GF-D8 (cell line): Measurements from ENCODE around the gene CDCP2.
"Not testable (repeated sequence)": the region's sequence is repeated elsewhere in the genome, so short reads cannot be mapped to it uniquely, and the experiment has no call there.

ENCODE experiments used
- DNase-seq: peaks from one replicate; lab custom pipeline; 2025; lab: John Stamatoyannopoulos, UW

CDCP2 gene

DNA sequence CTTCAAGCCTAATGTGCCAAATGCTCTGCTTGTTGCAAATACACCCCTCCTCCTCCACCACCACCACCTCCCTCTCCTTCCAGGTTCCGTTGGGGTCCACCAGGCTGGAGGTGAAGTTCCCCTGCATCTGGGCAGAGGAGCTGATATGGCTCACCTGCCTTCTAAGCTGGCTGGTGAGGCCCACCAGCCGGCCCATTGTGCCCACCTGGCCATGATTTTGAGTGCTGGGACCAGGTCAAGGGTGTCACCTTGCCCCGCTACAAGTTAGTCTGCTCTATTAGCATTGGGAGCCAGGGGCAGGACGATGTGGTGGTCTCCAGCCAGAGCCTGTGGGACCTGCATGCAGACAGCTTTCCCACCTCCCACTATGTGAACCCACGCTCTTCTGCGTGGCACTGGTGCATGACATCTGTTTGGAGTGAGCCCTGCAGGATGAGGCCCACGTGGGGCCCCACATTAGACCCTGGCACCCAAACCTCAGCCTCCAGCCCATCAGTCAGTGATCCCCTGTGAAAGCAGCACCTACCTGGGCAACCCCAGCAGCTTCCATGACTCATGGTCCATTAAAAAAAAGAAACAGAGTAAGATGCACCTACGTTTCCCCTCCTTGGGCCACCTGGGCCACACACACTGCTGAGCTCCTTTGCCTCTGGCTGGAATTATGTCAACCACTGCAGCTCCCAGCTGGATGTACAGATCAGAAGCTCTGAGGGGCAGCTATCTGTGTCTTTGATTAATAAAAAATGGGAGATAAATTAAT, 15.6 kb upstream of the CDCP2 start:
- no peak for DNase-seq

DNA sequence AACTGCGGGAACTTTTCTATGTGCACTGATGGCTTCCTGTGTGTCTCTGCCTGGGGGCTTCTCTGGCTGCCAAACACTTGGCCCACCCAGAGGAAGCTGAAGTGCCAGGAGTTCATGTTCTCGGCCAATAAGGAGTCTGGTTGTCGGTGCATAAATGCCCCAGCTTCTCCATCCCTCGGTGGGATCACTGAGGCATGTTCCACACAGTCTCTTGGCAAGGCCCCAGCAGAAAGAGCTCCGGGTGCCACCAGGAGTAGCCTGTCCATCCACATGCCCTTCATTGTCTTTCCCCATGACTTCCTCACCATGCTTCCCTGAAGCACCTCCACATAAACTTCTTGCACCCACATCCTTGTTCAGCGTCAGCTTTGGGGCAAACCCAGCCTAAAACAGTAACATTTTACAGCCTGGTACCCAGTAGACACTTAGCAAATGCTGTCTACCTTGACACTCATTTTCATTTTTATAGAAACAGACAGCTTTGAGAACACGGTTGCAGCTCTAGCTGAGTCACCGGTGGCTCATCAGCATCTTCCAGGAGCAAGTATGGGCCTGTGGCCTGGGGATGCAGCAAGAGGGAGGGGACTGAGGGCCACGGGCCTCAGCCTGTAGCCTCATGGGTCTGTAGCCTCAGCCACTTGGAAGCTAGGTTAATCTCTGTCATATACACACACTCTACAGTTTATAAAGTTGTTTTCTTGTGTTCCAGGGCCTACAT, 14.8 kb upstream of the CDCP2 start:
- DNase-seq, result no peak

DNA sequence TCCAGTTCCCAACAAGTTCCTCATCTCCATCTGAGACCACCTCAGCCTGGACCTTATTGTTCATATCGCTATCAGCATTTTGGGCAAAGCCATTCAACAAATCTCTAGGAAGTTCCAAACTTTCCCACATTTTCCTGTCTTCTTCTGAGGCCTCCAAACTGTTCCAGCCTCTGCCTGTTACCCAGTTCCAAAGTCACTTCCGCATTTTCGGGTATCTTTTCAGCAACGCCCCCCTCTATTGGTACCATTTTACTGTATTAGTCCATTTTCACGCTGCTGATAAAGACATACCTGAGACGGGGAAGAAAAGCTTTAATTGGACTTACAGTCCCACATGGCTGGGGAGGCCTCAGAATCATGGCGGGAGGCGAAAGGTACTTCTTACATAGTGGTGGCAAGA, 13.6 kb upstream of the CDCP2 start:
- DNase-seq, result not testable (repeated sequence)

DNA sequence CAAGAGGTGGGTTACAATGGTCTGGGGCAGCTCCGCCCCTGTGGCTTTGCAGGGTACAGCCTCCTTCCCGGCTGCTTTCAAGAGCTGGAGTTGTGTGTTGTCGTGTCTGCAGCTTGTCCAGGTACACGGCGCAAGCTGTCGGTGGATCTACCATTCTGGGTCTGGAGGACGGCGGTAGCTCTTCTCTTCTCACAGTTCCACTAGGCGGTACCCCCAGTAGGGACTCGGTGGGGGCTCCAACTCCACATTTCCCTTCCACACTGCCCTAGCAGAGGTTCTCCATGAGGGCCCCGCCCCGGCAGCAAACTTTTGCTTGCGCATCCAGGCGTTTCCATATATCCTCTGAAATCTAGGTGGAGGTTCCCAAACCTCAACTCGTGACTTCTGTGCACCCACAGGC, 12.3 kb upstream of the CDCP2 start:
- DNase-seq, result no peak

DNA sequence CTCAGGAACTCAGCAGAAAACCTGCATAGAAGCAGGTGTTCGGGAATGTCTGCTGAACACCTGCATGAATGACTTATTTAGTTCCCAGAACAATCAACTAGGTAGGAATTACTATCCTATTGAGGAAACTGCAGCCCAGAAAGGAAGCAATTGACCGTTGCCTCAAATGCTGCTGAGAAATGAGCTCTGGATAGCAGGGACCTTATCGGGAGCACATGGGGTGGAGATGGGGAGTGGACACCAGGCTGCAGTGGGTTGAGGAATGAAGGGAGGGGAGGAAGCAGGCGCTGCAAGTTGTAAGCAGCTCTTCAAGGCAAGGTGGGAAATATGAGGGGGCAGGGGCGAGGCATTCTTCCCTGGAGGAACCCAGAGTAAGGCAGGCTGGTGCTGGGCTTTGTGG, 10.8 kb upstream of the CDCP2 start:
- no peak for DNase-seq

DNA sequence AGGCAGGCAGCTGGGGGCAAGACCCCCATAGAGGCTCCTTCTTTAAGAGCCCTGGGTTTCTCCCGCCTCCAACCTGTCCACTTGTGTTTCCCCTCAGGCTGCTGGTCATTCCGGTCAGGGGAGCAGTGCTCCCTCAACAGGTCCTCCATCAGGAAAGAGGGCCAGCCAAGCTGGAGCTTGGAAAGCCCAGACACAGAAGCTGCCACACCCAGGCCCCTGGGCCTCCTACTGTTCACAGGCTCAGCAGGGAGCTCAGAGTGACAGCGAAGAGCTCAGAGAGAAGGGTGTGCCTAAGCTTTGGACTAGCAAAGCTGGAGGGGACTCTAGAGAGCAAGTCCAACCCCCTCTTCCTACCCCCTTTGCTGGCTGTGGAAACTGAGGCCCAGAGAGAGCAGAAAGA, 10.3 kb upstream of the CDCP2 start:
- DNase-seq, result no peak

DNA sequence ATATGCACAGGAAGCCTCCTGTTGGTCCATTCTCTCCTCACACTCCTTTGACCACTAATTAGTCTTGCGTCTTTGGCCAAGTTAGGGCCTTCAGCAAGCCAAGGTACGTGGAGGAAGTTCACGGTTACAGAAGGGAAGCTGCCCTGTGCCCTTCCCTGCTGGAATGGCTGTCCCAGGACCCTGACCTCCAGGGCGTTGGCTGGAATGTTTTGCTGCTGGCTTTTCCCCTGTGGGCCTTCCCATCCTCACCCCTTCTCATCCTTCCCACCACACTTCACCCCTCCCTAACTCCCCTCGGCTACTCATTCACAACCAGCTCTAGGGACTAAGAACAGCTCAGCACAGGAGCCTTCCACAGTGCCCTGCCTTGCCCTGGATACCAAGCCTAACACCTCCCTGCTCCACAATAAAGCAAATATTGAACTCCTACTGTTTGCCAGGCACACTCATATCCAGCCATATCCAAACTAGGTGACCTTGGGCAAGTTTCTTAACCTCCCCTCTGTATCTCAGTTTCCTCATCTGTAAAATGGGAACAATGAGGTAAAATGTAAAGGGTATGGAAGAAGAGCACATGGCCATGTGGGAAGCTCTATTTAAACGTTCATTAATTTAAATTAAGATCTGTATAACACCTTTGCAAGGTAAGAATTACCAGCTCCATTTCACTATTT, 8.8 kb upstream of the CDCP2 start:
- no peak for DNase-seq

DNA sequence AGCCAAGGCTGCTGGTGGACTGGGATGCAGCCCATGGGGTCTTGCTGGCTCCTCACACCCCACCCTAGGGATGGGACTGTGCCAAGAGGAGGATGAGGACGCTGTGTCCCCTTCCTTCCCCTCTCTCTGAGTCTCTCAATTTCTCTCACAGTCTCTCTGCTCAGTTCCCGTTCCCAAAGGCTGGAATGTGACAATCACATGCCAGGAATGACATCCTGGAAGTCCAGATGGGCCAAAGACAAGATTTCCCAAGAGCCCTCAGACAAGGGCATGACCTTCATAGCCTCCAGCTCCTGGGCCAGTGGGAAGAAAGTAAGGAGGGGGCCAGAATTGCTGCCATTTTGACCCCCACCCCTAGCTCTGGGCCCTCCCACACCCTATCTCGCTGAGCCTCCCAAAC, 7.6 kb upstream of the CDCP2 start:
- DNase-seq, result no peak

DNA sequence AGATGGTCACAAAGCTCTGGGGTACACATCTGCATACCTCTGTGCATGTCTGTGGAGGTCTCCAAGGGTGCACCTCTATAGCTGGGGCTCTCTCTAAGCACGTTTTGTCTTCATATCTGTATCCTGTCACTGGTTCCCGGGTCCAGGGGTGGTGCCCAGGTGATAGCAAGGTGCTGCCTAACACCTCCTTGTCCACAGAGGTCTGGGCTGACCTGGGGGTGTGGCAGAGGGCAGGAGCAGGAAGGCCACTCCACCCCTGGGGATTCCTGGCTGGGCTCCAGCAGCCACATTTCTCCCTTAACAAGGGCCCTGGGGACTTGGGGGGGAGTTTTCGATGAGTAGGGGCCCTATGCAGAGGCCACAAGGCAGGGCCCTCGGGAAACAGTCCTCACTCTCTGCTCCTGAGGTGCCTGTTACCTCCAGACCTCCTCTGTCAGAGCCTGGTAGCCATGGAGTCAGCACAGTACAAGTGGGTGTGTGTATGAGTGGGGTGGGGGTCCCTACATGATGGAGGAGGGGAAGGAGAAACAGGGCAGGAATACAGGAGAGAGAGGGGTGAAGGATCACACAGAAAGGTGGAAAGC, 7.0 kb upstream of the CDCP2 start:
- no peak for DNase-seq

DNA sequence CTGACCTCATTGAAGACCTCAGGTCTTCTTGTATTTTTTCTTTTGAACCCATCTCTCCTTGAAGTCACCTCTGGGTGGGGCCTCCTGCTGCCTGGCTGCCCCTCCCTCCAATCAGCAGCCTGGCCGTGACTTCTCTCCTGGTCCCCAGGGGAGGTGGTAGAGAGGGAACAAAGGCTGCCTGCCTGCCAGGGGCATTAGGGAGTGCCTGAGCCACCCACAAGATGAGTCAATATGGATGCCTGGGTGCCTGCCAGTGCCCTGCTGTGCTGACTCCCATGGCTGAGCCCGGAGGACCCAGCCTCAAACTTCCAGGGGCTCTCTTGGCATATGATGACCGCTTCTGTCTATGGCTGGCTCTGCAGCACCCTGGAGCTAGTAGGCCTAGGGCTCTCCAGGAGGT, 5.3 kb upstream of the CDCP2 start:
- DNase-seq, result no peak

DNA sequence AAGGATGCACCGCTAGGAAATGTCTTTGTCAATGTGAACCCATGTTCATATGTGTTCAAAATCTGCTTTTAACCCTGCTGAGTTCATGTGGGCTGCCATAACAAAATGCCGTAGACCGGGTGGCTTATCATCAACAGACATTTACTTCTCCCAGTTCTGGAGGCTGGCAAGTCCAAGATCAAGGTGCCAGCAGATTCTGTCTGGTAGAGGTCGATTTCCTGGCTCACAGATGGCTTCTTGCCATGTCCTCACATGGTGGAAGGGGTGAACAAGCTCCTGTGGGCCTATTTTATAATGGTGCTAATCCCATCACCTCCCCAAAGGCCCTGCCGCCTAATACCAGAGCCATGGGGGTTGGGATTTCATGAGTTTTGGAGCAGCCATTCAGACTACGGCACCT, 4.6 kb upstream of the CDCP2 start:
- DNase-seq, result no peak

DNA sequence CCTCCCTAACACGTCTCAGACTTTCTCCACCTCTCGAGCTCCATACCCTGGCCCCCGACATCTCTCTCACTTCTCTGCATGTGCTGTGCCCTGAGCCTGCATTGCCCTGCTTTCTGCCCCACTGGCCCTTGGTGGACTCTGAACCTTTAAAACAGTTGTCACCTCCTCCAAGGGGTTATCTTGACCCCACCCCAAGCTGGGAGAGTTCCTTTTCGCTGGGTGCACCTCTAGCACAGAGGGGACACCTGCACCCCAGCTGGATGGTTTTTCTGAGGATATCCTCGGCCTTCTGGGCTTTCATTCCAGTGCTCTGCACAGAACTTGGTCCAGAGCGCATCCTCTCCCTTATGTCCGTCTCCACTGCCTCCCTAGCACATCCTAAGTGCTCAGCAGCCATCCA, 4.2 kb upstream of the CDCP2 start:
- no peak for DNase-seq

DNA sequence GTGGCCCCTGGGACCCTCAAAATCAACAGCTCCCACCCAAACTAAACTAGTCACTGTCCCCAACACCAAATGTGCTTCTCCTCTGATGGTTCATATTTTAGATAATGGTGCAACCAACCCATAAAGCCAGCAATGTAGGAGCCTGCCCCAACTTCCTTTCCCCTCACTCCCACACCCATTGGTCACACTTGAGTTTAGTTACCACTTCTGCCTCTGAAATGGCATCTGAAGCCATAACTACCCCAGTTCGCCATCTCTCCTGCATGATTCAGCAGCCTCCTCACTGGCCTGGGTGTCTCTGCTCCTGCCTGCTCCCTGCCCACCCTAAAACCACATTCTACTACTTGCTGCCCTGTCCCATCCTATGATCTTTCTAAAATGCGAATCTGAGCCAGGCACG, 3.4 kb upstream of the CDCP2 start:
- no peak for DNase-seq

DNA sequence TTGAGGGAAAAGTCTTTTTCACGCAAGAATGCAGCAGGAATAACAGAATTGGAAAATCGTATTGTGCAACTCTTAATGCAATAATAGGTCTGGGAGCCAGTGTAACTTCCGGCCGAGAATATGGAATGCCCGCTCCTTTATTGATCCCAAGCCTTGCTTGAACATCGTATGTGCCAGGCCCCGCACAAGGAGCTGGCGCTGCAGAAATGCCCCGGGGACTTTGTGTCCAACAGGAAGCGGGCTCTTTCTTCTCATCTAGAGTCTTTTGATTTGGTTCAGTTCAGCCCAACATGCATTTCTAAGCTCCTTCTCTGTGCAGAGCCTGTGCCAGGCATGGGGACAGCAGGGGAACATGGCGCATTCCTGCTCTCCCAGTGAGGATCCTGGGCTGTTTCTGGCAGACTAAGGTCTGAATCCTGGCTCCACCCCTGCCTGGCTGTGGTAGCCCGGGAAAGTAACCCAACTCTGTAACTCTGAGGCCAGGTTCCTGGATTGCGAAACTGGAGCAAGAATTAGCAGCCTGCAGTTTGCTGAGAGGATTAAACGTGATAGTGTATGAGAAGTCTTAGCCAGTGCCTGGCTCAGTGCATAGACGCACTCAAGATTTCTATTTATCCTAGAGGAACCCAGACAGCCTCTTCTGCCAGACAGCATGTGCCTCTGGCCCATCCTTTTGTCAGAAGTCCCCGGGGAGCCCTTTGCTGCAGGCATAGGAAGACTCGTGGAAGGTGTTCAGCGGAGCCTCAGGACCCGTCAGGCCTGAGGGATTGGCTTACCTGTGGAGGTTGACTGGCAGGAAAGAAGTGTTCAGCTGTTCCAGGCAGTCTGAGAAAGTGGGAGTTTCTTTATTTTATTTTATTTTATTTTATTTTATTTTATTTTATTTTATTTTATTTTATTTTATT, 987 bp upstream of the CDCP2 start:
- DNase-seq, result no peak

DNA sequence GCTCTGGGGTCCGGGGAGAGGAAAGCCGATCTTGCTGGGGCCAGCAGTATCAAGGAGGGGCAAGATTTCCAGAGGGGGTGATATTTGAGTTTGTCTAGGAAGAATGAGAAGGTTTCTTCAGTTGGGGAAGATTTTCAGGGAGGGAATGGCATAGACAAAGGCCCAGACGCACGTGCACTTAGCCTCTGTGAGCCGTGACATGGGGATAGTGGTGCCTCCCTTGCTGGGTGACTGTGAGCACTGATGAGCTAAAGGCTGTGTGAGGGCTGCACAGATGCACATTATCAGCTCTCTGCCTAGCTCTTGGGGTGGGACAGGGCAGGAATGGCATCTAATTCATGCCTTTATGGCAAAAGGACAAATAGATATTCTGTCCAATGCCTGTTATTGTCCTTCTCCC, 1.8 kb downstream of the CDCP2 start:
- no peak for DNase-seq

DNA sequence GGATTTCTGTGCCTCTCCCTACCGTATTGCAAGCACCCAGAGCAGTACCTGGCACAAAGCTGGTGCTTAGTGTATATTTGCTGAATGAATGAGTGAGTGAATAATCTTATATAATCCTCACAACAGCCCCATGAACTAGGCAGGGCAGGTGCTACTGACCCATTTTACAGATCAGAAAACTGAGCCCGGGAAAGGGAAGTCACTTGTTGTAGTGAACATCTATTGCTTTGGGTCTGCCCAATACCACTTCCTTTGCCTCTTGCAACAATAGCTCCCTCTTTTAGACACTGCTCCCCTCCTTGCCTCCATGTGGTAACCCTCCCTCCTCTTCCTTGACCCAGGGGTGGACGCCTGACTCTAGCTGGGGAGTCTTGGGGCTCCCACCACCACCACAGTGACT, 3.1 kb downstream of the CDCP2 start:
- DNase-seq, result no peak

DNA sequence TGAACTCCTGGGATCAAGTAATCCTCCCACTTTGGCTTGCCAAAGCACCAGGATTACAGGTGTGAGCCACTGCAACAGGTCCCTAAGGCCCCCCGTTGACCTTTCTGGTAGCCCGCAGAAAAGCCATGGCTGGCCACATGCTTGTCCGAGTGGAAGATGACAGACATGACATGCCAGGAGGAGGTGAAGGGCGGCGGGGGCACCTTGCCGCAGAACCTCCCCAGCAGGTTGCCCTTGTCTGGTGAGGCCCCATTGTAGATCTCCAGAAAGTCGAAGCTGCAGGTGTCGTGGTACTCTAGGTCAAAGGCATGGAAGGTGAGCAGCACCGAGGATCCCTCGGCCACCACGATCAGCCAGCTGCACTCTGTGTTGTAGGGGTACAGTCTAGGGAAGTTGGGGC, 8.4 kb downstream of the CDCP2 start:
- DNase-seq, result no peak

DNA sequence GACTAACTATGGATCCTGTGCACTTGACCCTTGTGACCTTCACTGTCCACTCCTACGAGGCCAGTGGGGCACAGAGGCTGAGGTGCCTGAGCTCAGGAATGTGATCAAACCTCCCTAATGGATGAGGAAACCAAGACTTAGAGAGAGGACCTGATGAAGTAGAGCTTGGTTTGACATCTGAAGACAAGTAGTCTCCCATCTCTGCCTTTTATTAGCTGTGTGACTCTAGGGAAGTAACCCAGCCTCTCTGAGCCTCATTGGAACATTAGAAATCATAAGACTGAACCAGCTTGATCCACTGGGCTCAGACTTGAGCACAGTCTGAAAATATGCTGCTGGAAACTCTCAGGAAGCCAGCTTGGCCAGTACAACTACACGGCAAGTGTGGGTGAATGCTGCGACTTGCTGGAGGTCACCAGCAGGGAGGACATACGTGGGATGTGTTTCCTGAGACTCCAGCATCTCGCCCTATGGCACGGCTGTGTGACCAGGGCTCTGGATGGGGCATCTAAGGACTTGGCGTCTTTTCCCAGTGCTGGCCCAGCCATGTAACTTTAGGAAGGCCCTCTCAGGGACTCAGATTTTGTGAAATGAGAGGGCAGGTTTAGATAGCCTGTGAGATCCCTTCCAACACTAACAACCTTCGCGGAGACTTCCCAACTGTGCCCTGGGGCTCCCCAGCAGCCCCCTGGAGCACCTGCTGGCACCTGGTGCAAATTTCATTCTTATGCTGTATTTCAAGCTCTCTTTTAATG, 10.5 kb downstream of the CDCP2 start:
- no peak for DNase-seq

DNA sequence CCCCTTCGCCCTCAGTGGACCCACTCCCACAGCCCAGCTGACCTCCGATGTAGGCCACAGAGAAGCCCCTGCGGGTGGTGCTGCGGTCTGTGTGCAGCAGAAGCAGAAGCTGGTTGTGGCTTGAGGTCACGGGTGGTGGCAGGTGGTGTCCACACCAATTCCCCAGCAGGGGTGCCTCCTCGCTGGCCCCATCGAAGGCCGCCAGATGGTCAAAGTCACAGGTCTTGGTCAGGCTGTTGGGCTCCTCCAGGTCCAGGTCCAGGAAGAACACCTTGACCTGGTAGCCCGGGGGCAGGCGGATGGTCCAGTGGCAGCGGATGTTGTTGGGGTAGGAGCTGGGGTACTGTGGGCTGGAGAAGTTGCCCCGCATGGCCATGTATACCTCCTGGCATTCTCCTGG, 13.1 kb downstream of the CDCP2 start:
- no peak for DNase-seq

DNA sequence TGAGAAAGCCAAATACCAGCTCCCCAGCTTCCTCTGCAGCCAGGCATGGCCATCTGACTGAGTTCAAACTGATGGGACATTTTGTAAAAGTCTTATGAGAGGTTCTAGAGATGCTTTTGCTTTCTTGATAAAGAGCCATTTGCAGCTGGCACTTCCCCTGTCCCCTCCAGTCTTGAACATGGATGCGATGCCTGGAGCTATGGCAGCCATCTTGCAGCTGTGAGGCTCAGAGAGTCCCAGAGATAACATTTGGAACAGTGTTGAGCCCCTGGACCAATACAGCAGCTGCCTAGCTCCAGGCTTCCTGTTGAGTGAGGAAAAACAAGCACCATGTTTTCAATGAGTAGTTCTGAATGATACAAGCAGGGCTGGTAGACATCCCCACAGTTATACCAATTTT, 13.8 kb downstream of the CDCP2 start:
- no peak for DNase-seq

DNA sequence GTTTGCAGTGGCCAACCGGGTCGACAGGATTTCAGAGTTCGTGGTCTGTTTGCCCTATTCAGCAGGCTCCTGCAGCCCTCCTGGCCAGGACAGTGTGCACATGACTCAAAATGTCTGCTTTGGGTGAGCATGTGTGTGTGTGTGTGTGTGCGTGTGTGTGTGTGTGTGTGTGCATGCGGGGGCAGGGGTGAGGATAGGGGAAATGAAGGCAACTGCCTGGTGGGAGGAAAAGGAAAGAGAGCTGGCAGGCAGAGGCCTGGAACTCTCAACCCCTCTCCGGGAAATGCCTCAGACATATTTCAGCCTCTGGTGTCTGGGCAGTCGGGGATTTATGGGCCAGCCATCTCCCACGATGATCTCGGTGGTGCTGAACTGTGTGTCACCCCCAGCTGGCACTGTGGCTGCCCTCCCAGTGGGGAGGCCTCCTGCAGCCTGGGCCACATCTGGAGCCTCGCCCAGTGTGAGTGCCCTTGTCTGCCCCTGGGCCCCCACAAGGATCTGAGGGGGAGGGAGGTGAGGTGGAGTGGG, 15.2 kb downstream of the CDCP2 start:
- DNase-seq, result no peak
